Placental pericyte (primary cell): ENCODE data around the gene NUDT14. TPM values are rescaled to one million over a fixed set of nuclear protein-coding genes. Genes with fewer than 3 reads are reported as not detected.

Experiments
- small RNA-seq: library from RNA; depleted of rRNA; stranded (forward); fragments of <200 nt; gene quantifications from one replicate; pipeline ENCODE3, GENCODE V24; 2012; ENCODE audit warnings: low replicate concordance
- total RNA-seq: library from RNA; depleted of rRNA; stranded (reverse); fragments of >200 nt; gene quantifications from 2 replicates; pipeline ENCODE4 v1.2.3, GENCODE V29; 2012

Gene NUDT14
- total RNA-seq, result 11.2 and 32.6 TPM in 2 replicates

GRCh38 chr14:105180592-105181548, at the start of gene NUDT14:
Gene NUDT14 (minus strand): TSS chr14:105181312. CDS start chr14:105181209, 103 bp downstream.

GRCh38 chr14:105168496-105168978, 12.6 kb downstream of the NUDT14 start, which contains the start of gene JAG2:
Gene JAG2 (minus strand): TSS chr14:105168776. CDS start chr14:105168420, 356 bp downstream.

Small RNA genes lying within 50 kb of the gene (small RNA-seq; reads per million reads assigned to genes)
- not detected for gene MIR6765

Other genes with a start within 250 kb of the NUDT14 start
- 9.2 and 69.4 TPM in 2 replicates for gene AHNAK2, start 202.9 kb downstream of the NUDT14 start, total RNA-seq
- gene CLBA1, start 195.5 kb downstream of the NUDT14 start, total RNA-seq, result 10.6 and 12.0 TPM in 2 replicates
- 12.0 and 76.7 TPM in 2 replicates for gene CDCA4, start 160.2 kb downstream of the NUDT14 start, total RNA-seq
- gene GPR132, start 115.9 kb downstream of the NUDT14 start, total RNA-seq, result under 0.01 TPM in 1 of 2 replicates, not detected in the other
- gene JAG2, start 12.5 kb downstream of the NUDT14 start, total RNA-seq, result 1.4 and 1.5 TPM in 2 replicates
- 52.7 and 106 TPM in 2 replicates for gene BTBD6, start 67.2 kb upstream of the NUDT14 start, total RNA-seq
- 33.3 and 50.1 TPM in 2 replicates for gene BRF1, start 119.7 kb upstream of the NUDT14 start, total RNA-seq
- 57.3 and 62.3 TPM in 2 replicates for gene PACS2, start 133.4 kb upstream of the NUDT14 start, total RNA-seq
- under 0.01 TPM in 1 of 2 replicates, not detected in the other for gene TEX22, start 217.2 kb upstream of the NUDT14 start, total RNA-seq
- gene MTA1, start 238.5 kb upstream of the NUDT14 start, total RNA-seq, result 62.3 and 72.2 TPM in 2 replicates